Measurements from ENCODE around the gene SMIM5.
A peak's percentile ranks its signal among the peaks of the same experiment; 100 is the strongest.

The SMIM5 gene

DNA sequence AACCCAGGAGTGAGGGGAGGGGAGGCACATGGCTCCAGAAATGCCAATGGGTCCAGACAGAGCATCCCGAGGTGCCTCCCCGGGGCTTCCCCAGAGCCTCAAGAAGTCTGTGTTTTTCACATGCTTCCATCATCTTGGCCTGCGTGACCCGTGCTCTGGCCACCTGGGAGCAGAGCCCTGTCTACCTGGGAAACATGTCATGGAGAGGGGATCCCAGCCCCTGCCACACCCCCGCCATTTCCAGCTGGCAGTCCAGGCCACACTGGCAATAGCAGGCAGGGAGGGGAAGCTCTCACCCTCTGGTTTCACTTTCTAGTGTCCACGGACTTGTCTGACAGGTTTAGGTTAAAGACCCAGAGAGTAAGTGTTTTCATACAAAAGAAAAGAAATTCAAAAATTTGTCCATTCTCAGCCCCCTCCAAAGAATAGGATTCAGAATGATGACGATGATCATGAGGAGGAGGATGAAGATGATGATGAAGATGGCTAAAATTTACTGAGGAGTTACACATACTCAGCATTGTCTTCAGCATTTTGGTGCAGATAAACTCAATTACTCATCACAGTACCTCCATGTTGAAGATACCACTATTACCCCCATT, 9.0 kb downstream of the SMIM5 start:
- no peak overlapping the region for H3K4me3 ChIP-seq
- H4K20me1 ChIP-seq: peaks cover 0 to 5% (median 0%) of the 10 kb centered on the region in 11 experiments; a peak in 2 of 22 replicates
- H3K27ac ChIP-seq: no peak overlapping the region
- peaks cover 0 to 4% (median 0%) of the 10 kb centered on the region in 11 experiments; a peak in 5 of 22 replicates for H3K27me3 ChIP-seq
- H3K36me3 ChIP-seq: peaks cover 0 to 23% (median 5%) of the 10 kb centered on the region in 11 experiments; a peak in 9 of 22 replicates
- TF ChIP-seq Cebpa-rat (IDR thresholded peaks at IDR 0.05): no peak
- no peak overlapping the region for H3K9ac ChIP-seq
- peaks cover 44 to 73% (median 55%) of the 10 kb centered on the region in 10 experiments for H3K4me1 ChIP-seq
- H3K9me3 ChIP-seq (replicated peaks in 1 of 11): no peaks in the 10 kb centered on the region
- peak overlapping the region in 6 of 11 experiments; percentile 11 to 37 (median 31); a peak in 7 of 22 replicates for H3K4me2 ChIP-seq

- Histone ChIP-seq H4K20me1 (0 out of 22 replicates have a peak, but pooled peaks cover 0 to 4% (median 0%) of the 10 kb centered on the region in 11 experiments), H3K4me1 (peaks cover 41 to 74% (median 54%) of the 10 kb centered on the region in 10 experiments), H3K4me2 (peak overlapping the region in 4 of 11 experiments; percentile 29 to 37 (median 32); a peak in 3 of 22 replicates), H3K4me3 (no peak overlapping the region), H3K9ac (no peak overlapping the region), H3K27ac (no peak overlapping the region), H3K27me3 (no peaks in the 10 kb centered on the region), H3K36me3 (peaks cover 0 to 26% (median 5%) of the 10 kb centered on the region in 11 experiments; a peak in 10 of 22 replicates), H3K9me3 (replicated peaks in 1 of 11) (no peaks in the 10 kb centered on the region)
- no peak for TF ChIP-seq Cebpa-rat (IDR thresholded peaks at IDR 0.05)
These were observed 9.8 kb downstream of the SMIM5 start for GRCh38 chr17:75642784-75643642.

DNA sequence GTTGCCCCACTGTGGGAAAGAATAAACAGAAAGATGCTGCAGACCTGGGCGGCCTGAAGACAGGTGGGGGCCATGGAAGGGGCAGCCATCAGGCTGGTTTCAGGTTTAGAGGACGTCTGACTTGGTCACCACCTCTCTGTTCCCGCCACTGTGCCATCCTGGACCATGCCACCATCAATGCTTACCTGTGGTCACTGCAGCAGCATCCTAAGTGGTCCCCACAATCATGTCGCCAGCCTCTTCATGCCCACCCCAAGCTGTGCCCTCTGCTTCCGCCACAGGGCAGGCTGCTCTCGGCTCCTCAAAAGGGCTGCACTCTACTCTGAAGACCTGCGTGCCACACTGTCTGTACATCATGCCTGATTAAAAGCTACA, 10.4 kb downstream of the SMIM5 start:
- Histone ChIP-seq H3K36me3 (peaks cover 0 to 27% (median 7%) of the 10 kb centered on the region in 11 experiments; a peak in 11 of 22 replicates), H3K9ac (no peak overlapping the region), H3K9me3 (replicated peaks in 1 of 11) (no peaks in the 10 kb centered on the region), H3K27me3 (no peaks in the 10 kb centered on the region), H3K4me3 (no peak overlapping the region), H3K4me1 (peaks cover 41 to 74% (median 54%) of the 10 kb centered on the region in 10 experiments), H3K4me2 (no peak overlapping the region), H4K20me1 (0 out of 22 replicates have a peak, but pooled peaks cover 0 to 4% (median 0%) of the 10 kb centered on the region in 11 experiments), H3K27ac (no peak overlapping the region)
- TF ChIP-seq Cebpa-rat (IDR thresholded peaks at IDR 0.05): no peak

- H3K27ac ChIP-seq: peak overlapping the region in 10 of 11 experiments; percentile 44 to 81 (median 69); a peak in 21 of 22 replicates
- no peak for TF ChIP-seq Cebpa-rat (IDR thresholded peaks at IDR 0.05)
- peak overlapping the region; percentile 60 to 93 (median 77) for H3K4me2 ChIP-seq
These were observed 12.3 kb downstream of the SMIM5 start for GRCh38 chr17:75645501-75645888.

GRCh38 chr17:75645889-75646637, 12.8 kb downstream of the SMIM5 start:
- peak overlapping the region; percentile 60 to 93 (median 77) for H3K4me2 ChIP-seq
- no peak for TF ChIP-seq Cebpa-rat (IDR thresholded peaks at IDR 0.05)
- H4K20me1 ChIP-seq: no peaks in the 10 kb centered on the region
- H3K4me3 ChIP-seq: peak overlapping the region in 1 of 10 experiments; percentile 3; a peak in 2 of 20 replicates
- H3K27ac ChIP-seq: peak overlapping the region in 10 of 11 experiments; percentile 44 to 81 (median 69); a peak in 21 of 22 replicates
- no peaks in the 10 kb centered on the region for H3K27me3 ChIP-seq
- H3K36me3 ChIP-seq: peaks cover 14 to 48% (median 31%) of the 10 kb centered on the region in 11 experiments
- H3K4me1 ChIP-seq: peaks cover 17 to 52% (median 33%) of the 10 kb centered on the region in 10 experiments
- H3K9ac ChIP-seq: peak overlapping the region; percentile 10 to 63 (median 52); a peak in 18 of 22 replicates
- H3K9me3 ChIP-seq (replicated peaks in 1 of 11): no peaks in the 10 kb centered on the region

More at GRCh38 chr17:75645501-75645888, 12.3 kb downstream of the SMIM5 start:
- Histone ChIP-seq H3K4me1 (peaks cover 23 to 58% (median 38%) of the 10 kb centered on the region in 10 experiments), H3K9ac (peak overlapping the region; percentile 10 to 63 (median 52); a peak in 17 of 22 replicates), H4K20me1 (0 out of 22 replicates have a peak, but pooled peaks cover 0 to 3% (median 0%) of the 10 kb centered on the region in 11 experiments), H3K4me3 (peak overlapping the region in 1 of 10 experiments; percentile 3; a peak in 1 of 20 replicates), H3K36me3 (peaks cover 8 to 45% (median 25%) of the 10 kb centered on the region in 11 experiments; a peak in 21 of 22 replicates), H3K27me3 (no peaks in the 10 kb centered on the region), H3K9me3 (replicated peaks in 1 of 11) (no peaks in the 10 kb centered on the region)

DNA sequence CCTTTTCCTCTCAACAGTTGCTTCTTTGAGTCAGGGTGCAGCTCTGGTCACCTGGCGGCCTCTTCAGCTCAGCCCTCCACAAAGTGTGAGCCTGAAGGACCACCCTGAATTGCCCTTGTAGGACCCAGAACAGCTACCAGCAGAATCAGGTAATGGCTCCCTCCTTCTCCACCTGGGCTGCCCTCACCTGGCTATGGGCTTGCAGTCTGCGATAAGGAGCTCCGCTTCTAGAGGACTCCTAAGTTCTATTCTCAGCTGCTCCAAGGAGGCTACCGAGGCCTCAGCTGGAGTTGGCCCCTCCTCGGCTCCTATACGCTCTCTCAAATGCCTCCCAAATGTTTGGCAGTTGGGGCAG, 13.4 kb downstream of the SMIM5 start:
- H3K27me3 ChIP-seq: no peaks in the 10 kb centered on the region
- H3K4me3 ChIP-seq: no peak overlapping the region
- H3K4me1 ChIP-seq: peaks cover 16 to 47% (median 30%) of the 10 kb centered on the region in 10 experiments
- no peak for TF ChIP-seq Cebpa-rat (IDR thresholded peaks at IDR 0.05)
- H3K4me2 ChIP-seq: peak overlapping the region; percentile 60 to 93 (median 77); a peak in 20 of 22 replicates
- no peaks in the 10 kb centered on the region for H3K9me3 ChIP-seq (replicated peaks in 1 of 11)
- H3K27ac ChIP-seq: peak overlapping the region in 10 of 11 experiments; percentile 44 to 81 (median 69); a peak in 17 of 22 replicates
- no peaks in the 10 kb centered on the region for H4K20me1 ChIP-seq
- H3K36me3 ChIP-seq: peaks cover 17 to 53% (median 37%) of the 10 kb centered on the region in 11 experiments
- H3K9ac ChIP-seq: peak overlapping the region in 6 of 11 experiments; percentile 22 to 63 (median 60); a peak in 11 of 22 replicates

- peak overlapping the region in 7 of 11 experiments; percentile 65 to 81 (median 70); a peak in 12 of 22 replicates for H3K27ac ChIP-seq
- no peak overlapping the region for H3K4me3 ChIP-seq
- TF ChIP-seq Cebpa-rat (IDR thresholded peaks at IDR 0.05): no peak
- peaks cover 22 to 58% (median 41%) of the 10 kb centered on the region in 11 experiments for H3K36me3 ChIP-seq
- no peaks in the 10 kb centered on the region for H3K9me3 ChIP-seq (replicated peaks in 1 of 11)
- 0 out of 22 replicates have a peak overlapping the region, but pooled peaks of 2 of the 11 experiments have one; percentile 10 to 63 for H3K9ac ChIP-seq
- H3K4me2 ChIP-seq: peak overlapping the region in 2 of 11 experiments; percentile 75 to 87; a peak in 3 of 22 replicates
- peaks cover 16 to 42% (median 26%) of the 10 kb centered on the region in 10 experiments for H3K4me1 ChIP-seq
- H4K20me1 ChIP-seq: no peaks in the 10 kb centered on the region
- H3K27me3 ChIP-seq: no peaks in the 10 kb centered on the region
These were observed 13.8 kb downstream of the SMIM5 start for GRCh38 chr17:75647061-75647460.

GRCh38 chr17:75647921-75648320, 14.7 kb downstream of the SMIM5 start:
- H3K36me3 ChIP-seq: peaks cover 27 to 62% (median 46%) of the 10 kb centered on the region in 11 experiments
- H3K27me3 ChIP-seq: no peaks in the 10 kb centered on the region
- TF ChIP-seq Cebpa-rat (IDR thresholded peaks at IDR 0.05): no peak
- no peak overlapping the region for H3K27ac ChIP-seq
- 0 out of 22 replicates have a peak overlapping the region, but pooled peaks of 1 of the 11 experiments have one; percentile 4 for H3K9ac ChIP-seq
- H3K4me1 ChIP-seq: peaks cover 20 to 41% (median 27%) of the 10 kb centered on the region in 10 experiments
- no peaks in the 10 kb centered on the region for H3K9me3 ChIP-seq (replicated peaks in 1 of 11)
- no peaks in the 10 kb centered on the region for H4K20me1 ChIP-seq
- H3K4me2 ChIP-seq: no peak overlapping the region
- no peak overlapping the region for H3K4me3 ChIP-seq

Measured in BLaER1 treated with 17β-estradiol and CSF1 and Interleukin-3, amounts not matched to agents 10 nM and 100 nM (cell line).